HG03558 (cell line): ENCODE measurements around the gene HAGH.

Source experiments
- ATAC-seq: cut with Tn5 transposase; IDR thresholded peaks from one replicate; pipeline ENCODE4 v1.9.1; 2021; ENCODE audit warnings: moderate number of reproducible peaks; ENCODE audit not compliant: unreplicated experiment; ENCODE audit errors: extremely low read depth

The HAGH gene

DNA sequence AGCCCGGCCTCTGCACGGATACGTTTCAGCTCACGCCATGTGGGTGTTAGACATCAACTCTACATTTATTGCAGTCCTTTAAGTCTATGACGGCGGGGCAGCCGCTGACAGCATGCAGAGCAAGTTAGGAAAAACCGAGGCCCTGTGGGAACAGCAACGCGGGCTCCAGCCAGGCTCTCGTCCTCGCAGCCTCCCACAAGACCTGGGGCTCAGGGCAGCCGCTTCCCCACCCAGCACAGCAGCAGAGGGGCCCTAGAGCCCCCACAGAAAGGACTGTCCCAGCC is 50.0 kb downstream of the HAGH start:
- ATAC-seq = no peak

DNA sequence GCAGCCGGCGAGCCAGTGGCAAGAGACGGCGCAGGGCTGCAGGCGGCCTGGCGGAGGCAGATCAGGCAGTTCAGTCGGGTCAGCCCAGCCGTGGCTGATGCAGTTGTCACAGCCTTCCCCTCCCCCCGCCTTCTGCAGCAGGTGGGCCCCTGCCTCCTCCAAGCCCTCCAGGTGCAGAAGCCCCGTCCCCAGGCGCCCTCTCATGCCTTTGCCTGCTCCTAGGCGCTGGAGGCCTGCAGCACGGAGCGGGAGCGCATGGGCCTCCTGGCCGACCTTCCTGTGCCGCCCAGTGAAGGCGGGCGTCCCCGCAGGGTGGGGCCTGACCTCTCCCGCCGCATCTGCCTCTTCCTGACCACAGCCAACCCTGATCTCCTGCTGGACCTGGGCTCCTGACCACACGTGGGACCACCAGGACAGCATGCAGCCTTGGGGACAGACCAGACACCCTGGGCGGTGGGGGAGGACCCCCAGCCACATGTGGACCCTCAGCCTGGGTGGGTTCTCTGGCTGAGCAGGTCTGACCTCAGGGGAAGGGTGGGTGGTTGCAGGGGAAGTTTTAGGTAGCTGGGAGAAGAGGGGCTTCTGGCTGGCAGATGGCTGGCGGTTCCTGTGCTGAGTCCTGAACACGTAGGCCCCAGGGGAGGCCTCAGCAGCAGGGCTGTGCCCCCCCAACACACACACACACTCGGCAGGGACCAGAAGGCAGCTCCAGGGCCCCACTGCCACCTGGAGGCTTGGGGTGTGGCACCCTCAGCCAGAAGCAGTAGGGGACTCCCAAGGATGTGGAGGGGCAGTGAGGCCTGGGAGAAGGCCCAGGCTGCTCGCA is 50.6 kb downstream of the HAGH start:
- no peak for ATAC-seq

DNA sequence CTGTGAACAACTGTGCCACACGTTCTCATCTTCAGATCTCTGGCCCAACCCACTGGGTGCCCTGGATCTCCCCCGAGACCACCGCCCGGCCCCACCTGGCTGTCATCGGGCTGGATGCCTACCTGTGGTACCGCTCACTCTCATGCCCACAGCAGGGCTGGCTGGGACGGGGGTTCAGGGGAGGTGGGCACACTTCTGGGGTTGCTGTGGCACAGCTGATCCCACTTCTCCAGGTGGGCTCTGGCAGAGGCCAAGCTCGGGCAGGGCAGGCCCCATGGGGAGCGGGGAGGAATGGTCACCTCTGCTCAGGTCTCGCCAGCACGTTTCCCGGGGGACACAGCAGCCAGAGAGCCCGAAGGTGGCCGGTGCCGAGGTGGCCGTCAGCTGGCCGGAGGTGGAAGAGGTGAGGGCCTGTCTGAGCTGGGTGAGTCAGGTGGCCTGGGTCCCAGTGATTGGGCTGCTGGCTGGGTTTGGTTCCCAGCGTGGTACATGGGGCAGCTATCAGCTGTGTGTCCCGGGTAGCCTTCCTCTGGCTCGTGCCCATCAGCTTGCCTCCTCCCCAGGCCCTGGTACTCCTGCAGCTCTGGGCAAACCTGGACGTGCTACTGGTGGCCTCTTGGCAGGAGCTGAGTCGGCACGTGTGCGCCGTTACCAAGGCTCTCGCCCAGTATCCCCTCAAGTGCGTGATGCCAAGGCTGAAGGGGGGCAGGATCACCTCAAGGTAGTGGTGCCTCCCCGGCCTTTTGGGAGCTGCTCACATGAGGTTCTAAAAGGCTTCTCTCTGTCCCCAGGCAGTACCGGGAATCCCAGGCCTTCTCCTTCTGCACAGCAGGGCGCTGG is 51.4 kb downstream of the HAGH start:
- ATAC-seq = no peak

GRCh38 chr16:1774448-1774780 is 52.2 kb downstream of the HAGH start:
- no peak for ATAC-seq

DNA sequence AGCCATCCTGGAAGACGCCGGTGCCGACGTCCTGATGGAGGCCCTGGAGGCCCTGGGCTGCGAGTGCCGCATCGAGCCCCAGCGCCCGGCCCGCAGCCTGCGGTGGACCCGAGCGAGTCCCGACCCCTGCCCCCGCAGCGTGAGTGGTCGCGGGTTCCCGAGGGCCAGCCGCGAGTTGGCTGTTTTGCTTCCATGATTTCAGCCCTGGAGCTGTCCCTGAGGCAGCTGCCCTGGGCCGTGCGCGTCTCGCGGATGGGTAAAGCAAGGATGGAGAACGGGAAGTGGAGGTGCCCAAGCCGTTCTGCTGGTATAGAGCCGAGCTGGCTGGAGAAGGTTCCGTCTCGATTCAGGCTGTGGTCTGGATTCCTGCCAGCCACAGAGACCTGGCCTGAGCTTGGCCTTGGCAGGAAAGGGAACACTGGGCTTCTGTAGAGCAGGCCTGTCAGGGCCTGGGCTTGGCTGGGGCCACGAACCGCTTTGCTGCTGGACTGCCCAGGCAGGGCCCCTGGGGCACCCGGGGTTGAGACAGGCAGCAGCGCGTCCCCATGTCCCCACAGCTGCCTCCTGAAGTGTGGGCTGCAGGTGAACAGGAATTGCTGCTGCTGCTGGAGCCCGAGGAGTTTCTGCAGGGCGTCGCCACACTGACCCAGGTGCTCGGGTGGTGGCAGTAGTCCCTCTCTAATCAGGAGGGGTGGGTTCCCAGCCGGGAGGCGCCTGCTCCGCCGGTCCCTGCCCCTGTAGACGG is 52.8 kb downstream of the HAGH start:
- no peak for ATAC-seq

GRCh38 chr16:1772908-1773702 is 53.5 kb downstream of the HAGH start, which contains the start of gene MRPS34:
TSS of gene MRPS34 (minus strand) at chr16:1773134. CDS start at chr16:1773119, 15 bp downstream.
- ATAC-seq = no peak

DNA sequence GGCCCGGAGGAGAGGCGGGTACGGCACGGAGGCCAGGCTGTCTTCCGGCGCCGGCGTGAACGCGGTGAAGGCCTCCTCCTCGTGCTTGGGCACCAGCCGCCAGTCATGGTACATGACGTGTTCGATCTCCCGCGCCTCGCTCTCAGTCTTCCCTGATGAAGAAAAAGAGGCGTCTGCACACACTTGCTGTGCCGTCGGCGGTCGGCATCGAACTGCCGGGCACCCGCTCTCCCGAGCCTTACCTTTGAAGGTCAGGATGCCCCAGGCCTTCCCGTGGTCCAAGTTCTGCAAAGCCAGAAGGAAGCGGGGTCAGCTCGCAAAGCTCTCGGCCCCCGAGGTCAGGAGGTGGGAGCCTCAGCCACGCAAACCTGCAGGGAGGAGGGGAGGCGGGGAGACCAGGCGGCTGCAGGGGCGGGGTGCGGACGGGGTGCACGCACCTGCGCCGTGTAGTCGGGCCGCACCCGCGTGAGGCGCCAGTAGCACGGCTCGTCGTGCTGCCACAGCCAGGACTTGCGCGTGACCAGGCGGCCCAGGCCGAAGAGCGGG is 54.2 kb downstream of the HAGH start, which contains the start of gene EME2:
TSS of gene EME2 (plus strand) at position 449 of the 546 bp plus-strand sequence. CDS start 418 bp downstream, outside the sequence.
- no peak for ATAC-seq

DNA sequence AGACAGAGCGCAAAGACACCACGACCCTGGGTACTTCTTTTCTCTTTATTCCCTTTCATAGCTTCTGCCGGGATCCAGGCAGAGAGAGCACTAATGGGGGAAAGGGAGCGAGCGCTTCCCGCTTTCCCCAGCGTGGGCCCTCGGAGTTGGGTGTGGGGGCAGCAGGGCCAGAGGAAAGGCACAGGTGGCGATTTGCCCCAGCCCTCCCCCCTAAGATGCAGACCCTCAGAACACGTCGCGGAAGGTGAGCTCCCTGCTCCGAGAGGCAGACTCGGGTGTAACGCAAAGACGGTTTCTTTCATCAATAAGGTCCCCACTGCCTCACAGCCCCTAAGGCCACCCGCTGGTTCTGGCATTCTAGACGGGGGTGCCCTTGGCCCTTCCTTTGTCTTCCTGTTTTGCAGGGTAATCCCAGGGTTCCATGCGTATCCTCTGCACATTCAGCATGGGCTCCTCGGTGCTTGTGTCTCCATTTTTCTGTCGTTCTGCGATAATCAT is 54.7 kb downstream of the HAGH start:
- ATAC-seq = no peak

- no peak for ATAC-seq
Observed at GRCh38 chr16:1771188-1771863, 55.3 kb downstream of the HAGH start, which contains the start of gene NME3. TSS of gene NME3 (minus strand) at chr16:1771543. CDS start at chr16:1771534, 9 bp downstream.

GRCh38 chr16:1770328-1771187 is 56.1 kb downstream of the HAGH start:
- no peak for ATAC-seq

GRCh38 chr16:1769402-1770300 is 57.0 kb downstream of the HAGH start:
- no peak for ATAC-seq

DNA sequence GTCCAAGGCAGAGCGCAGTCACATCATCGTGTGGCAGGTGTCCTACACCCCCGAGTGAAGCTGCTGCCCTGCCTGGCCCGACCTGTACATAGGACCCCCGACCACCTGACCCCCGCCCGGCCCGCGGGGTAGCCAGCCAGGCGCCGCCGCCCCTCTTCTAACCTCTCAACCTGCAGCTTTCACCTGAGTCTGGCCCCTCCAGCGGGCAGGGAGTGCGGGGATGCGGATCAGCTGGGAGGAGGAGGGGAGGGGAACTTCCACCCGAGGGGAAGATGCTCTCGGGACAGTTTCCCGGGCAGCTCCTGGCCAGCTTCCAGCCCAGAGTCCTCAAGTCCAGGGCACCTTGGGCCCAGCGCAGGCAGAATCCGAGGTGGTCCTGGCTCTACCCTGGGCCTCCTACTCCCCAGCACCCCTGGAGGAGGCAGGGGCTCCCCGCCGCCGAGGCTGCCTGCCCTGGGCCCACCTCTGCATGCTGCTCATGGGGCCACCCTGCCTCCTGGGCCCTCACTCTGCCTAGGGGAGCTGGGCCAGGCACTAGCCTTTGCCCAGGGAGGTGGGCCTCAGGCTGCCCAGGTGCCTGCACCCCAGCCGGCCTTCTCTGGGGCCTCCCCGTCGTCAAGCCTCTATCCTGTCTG is 57.7 kb downstream of the HAGH start:
- no peak for ATAC-seq

DNA sequence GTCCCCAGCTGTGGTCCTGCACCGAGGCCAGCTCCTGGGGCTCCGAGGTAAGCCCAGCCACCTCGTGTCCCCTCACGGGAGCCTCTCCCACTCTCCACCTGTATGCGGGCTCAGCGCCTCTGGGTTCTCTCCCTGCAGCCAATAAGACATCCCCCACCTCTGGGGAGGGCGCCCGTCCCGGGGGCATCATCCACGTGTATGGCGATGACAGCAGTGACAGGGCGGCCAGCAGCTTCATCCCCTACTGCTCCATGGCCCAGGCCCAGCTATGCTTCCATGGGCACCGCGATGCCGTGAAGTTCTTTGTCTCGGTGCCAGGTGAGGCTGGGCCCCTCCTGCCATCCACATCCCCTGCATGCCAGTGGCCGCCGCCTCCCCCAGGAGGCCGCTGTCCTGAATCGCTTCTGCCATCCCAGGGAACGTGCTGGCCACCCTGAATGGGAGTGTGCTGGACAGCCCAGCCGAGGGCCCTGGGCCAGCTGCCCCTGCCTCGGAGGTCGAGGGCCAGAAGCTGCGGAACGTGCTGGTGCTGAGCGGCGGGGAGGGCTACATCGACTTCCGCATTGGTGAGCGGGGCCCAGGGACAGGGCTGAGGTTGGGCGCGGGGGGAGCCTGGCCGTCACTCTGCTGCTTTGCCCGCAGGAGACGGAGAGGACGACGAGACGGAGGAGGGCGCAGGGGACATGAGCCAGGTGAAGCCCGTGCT is 58.4 kb downstream of the HAGH start:
- no peak for ATAC-seq

GRCh38 chr16:1767116-1767994 is 59.3 kb downstream of the HAGH start:
- ATAC-seq = no peak

- no peak for ATAC-seq
Observed at GRCh38 chr16:1766701-1767100, 59.9 kb downstream of the HAGH start.
